OCI-LY7 (cell line): Measurements from ENCODE around the gene FAM181A. TPM values are rescaled to one million over a fixed set of nuclear protein-coding genes. Genes with fewer than 3 reads are reported as not detected.

ENCODE experiments used
- BruUV-seq: library from RNA; stranded (reverse); fragments of 400-500 nt; replicated peaks from 2 replicates; lab custom pipeline; 2021; lab: Mats Ljungman, UMichigan
- CTCF ChIA-PET: fragments of 300-600 bp; sonication (Branson Sonifier 250); formaldehyde crosslinking; loops from one replicate; lab custom pipeline; 2022; ENCODE audit warnings: antibody characterized with exemption; ENCODE audit not compliant: unreplicated experiment; lab: Charles Lee
- POLR2A ChIA-PET: fragments of 300-600 bp; sonication (Branson Sonifier 250); formaldehyde crosslinking; loops from one replicate; lab custom pipeline; 2022; ENCODE audit warnings: antibody characterized with exemption; lab: Charles Lee
- DNase-seq: peaks from one replicate; pipeline ENCODE4 v3.0.0-alpha.2; 2015; ENCODE audit warnings: low spot score
- H2AFZ ChIP-seq: fragments of 200-600 bp; sonication (generic), shearing (Covaris generic); 2 replicates; pipeline ENCODE4 v1.6.1; 2014; ENCODE audit warnings: mild to moderate bottlenecking, antibody characterized with exemption, low read length, moderate library complexity
- H3K27ac ChIP-seq: fragments of 200-600 bp; sonication (generic); 2 replicates; pipeline ENCODE4 v1.5.1; 2014; ENCODE audit warnings: mixed run types, low read depth, mild to moderate bottlenecking, moderate library complexity, low read length, inconsistent platforms; ENCODE audit not compliant: poor library complexity, severe bottlenecking
- H3K36me3 ChIP-seq: fragments of 200-600 bp; sonication (generic); 2 replicates; pipeline ENCODE4 v1.6.1; 2014; ENCODE audit warnings: mild to moderate bottlenecking, antibody characterized with exemption, low read length, moderate library complexity, mixed read lengths; ENCODE audit not compliant: insufficient read depth
- H3K4me1 ChIP-seq: fragments of 200-600 bp; sonication (generic); 2 replicates; pipeline ENCODE4 v1.5.1; 2014; ENCODE audit warnings: mild to moderate bottlenecking, low read length; ENCODE audit not compliant: insufficient read depth, poor library complexity, severe bottlenecking
- H3K4me2 ChIP-seq: fragments of 200-600 bp; sonication (generic); 2 replicates; pipeline ENCODE4 v1.6.1; 2014; ENCODE audit warnings: mild to moderate bottlenecking, low read length
- H3K4me3 ChIP-seq: fragments of 200-600 bp; sonication (generic); 2 replicates; pipeline ENCODE4 v1.5.1; 2014; ENCODE audit warnings: mild to moderate bottlenecking, low read depth, low read length; ENCODE audit not compliant: poor library complexity, severe bottlenecking
- H3K79me2 ChIP-seq: fragments of 200-600 bp; sonication (generic); 2 replicates; pipeline ENCODE4 v1.6.1; 2016; ENCODE audit warnings: low read depth, mild to moderate bottlenecking, low read length, moderate library complexity, mixed read lengths; ENCODE audit not compliant: insufficient read depth
- H3K9me2 ChIP-seq: fragments of 200-600 bp; sonication (generic); 2 replicates; pipeline ENCODE4 v1.6.1; 2016; ENCODE audit warnings: mild to moderate bottlenecking, low read length, mixed read lengths; ENCODE audit not compliant: insufficient read depth
- H3K9me3 ChIP-seq: fragments of 200-600 bp; sonication (generic); 2 replicates; pipeline ENCODE4 v1.6.1; 2014; ENCODE audit warnings: mild to moderate bottlenecking, mixed run types, low read length, mixed read lengths
- H4K20me1 ChIP-seq: fragments of 200-600 bp; sonication (generic); 2 replicates; pipeline ENCODE4 v1.6.1; 2014; ENCODE audit warnings: mild to moderate bottlenecking, antibody characterized with exemption, low read length, moderate library complexity, mixed read lengths; ENCODE audit not compliant: insufficient read depth
- CTCF ChIP-seq: fragments of 200-600 bp; sonication (generic); conservative IDR thresholded peaks from 2 replicates; pipeline ENCODE4 v1.5.1; 2014; ENCODE audit warnings: mild to moderate bottlenecking, antibody characterized with exemption, low read length, moderate library complexity, mixed read lengths
- EZH2phosphoT487 ChIP-seq: fragments of 200-600 bp; sonication (generic); IDR thresholded peaks from 2 replicates; pipeline ENCODE4 v1.6.1; 2018; ENCODE audit warnings: low read depth, borderline replicate concordance, mild to moderate bottlenecking, mixed run types, antibody characterized with exemption, low read length, moderate library complexity, mixed read lengths
- intact Hi-C: fragments of 100-400 bp; cut with micrococcal nuclease; formaldehyde crosslinking; loops from one replicate; pipeline ENCODE4 v1.10.0; 2022; ENCODE audit not compliant: unreplicated experiment
- total RNA-seq, 2 experiments: library from RNA; depleted of rRNA in 1 of 2; stranded (reverse); fragments of >200 nt in 1 of 2; shearing (Covaris generic) in 1 of 2; gene quantifications; 2 replicates each; pipeline ENCODE4 v1.2.3, GENCODE V29; 2014 to 2022

FAM181A gene
- total RNA-seq, 2 experiments from 2014 or later = not detected

GRCh38 chr14:93950948-93951634 lies 23.9 kb downstream of the FAM181A start:
- ChIA-PET CTCF (no interaction called here), POLR2A (no interaction called here)
- no peak overlapping the region for H3K4me3 ChIP-seq
- H3K27ac ChIP-seq = no peak overlapping the region
- H3K4me1 ChIP-seq = peaks cover 37% of the 10 kb centered on the region
- intact Hi-C loops = loop anchor here (10.0 kb wide), 2 partner anchors 1204 to 1714 kb away; partner anchors contain the start of gene DICER1
- BruUV-seq = no TSS peak
- TF ChIP-seq CTCF (no peak), EZH2phosphoT487 (no peak)
- H3K9me2 ChIP-seq = no peaks in the 10 kb centered on the region
- DNase-seq = no peak
- H3K4me2 ChIP-seq = no peak overlapping the region
- no peaks in the 10 kb centered on the region for H3K9me3 ChIP-seq
- H2AFZ ChIP-seq = no peak overlapping the region
- H4K20me1 ChIP-seq = no peaks in the 10 kb centered on the region
- peaks cover 16% of the 10 kb centered on the region; the same call in 1 of the 2 replicates for H3K36me3 ChIP-seq
- no peaks in the 10 kb centered on the region; the same call in 1 of the 2 replicates for H3K79me2 ChIP-seq

GRCh38 chr14:93951635-93952540 lies 24.7 kb downstream of the FAM181A start:
- Histone ChIP-seq H2AFZ (no peak overlapping the region), H3K27ac (no peak overlapping the region), H3K4me3 (no peak overlapping the region), H3K79me2 (no peaks in the 10 kb centered on the region; the same call in 1 of the 2 replicates), H3K4me2 (no peak overlapping the region), H4K20me1 (no peaks in the 10 kb centered on the region), H3K36me3 (peaks cover 9% of the 10 kb centered on the region; the same call in 1 of the 2 replicates), H3K9me2 (no peaks in the 10 kb centered on the region), H3K9me3 (no peaks in the 10 kb centered on the region), H3K4me1 (peaks cover 45% of the 10 kb centered on the region)
- POLR2A ChIA-PET = interaction anchor here (0.7 to 1.3 kb wide), 4 partner anchors 10 to 27 kb away, joined by 3 to 4 read pairs (median 4); no protein-coding TSS in a partner anchor
- no peak for DNase-seq
- BruUV-seq = no TSS peak
- TF ChIP-seq CTCF (no peak), EZH2phosphoT487 (no peak)
- CTCF ChIA-PET = interaction anchor here (0.9 to 1.4 kb wide), 5 partner anchors 11 to 48 kb away, joined by 3 to 7 read pairs (median 3); no protein-coding TSS in a partner anchor
- intact Hi-C loops = loop anchor here (10.0 kb wide), 2 partner anchors 1203 to 1713 kb away; partner anchors contain the start of gene DICER1
